SW 1271 (cell line): Measurements from ENCODE around the gene UROC1.

ENCODE experiments used
- DNase-seq, 2 experiments: peaks; one replicate each; lab custom pipeline; 2025; lab: John Stamatoyannopoulos, UW

Gene UROC1

GRCh38 chr3:126460381-126460780 lies 57.2 kb downstream of the UROC1 start:
- no peak for DNase-seq

GRCh38 chr3:126459763-126460127 lies 57.8 kb downstream of the UROC1 start:
- DNase-seq = no peak

- DNase-seq = no peak
Measured at GRCh38 chr3:126459111-126459762, 58.3 kb downstream of the UROC1 start.

GRCh38 chr3:126456766-126457388 lies 60.7 kb downstream of the UROC1 start:
- no peak for DNase-seq

- no peak for DNase-seq
Measured at GRCh38 chr3:126456211-126456610, 61.4 kb downstream of the UROC1 start.

GRCh38 chr3:126454437-126455198 lies 63.0 kb downstream of the UROC1 start:
- no peak for DNase-seq

GRCh38 chr3:126454025-126454424 lies 63.5 kb downstream of the UROC1 start:
- no peak for DNase-seq

GRCh38 chr3:126452213-126452612 lies 65.4 kb downstream of the UROC1 start:
- DNase-seq = no peak

- DNase-seq = no peak
Measured at GRCh38 chr3:126451511-126451910, 66.1 kb downstream of the UROC1 start.

- no peak for DNase-seq
Measured at GRCh38 chr3:126450744-126451143, 66.8 kb downstream of the UROC1 start.

GRCh38 chr3:126450219-126450618 lies 67.4 kb downstream of the UROC1 start:
- DNase-seq = no peak

GRCh38 chr3:126449621-126450051 lies 67.9 kb downstream of the UROC1 start:
- DNase-seq = no peak

- no peak for DNase-seq
Measured at GRCh38 chr3:126448893-126449180, 68.7 kb downstream of the UROC1 start.

GRCh38 chr3:126448136-126448892 lies 69.3 kb downstream of the UROC1 start:
- DNase-seq = no peak

GRCh38 chr3:126447456-126448106 lies 70.0 kb downstream of the UROC1 start:
- DNase-seq = no peak

- no peak for DNase-seq
Measured at GRCh38 chr3:126446791-126447190, 70.8 kb downstream of the UROC1 start.

- no peak for DNase-seq
Measured at GRCh38 chr3:126446301-126446700, 71.3 kb downstream of the UROC1 start.

- no peak for DNase-seq
Measured at GRCh38 chr3:126445506-126445905, 72.1 kb downstream of the UROC1 start.

GRCh38 chr3:126442856-126443242 lies 74.7 kb downstream of the UROC1 start:
- no peak for DNase-seq

- DNase-seq = no peak
Measured at GRCh38 chr3:126442094-126442855, 75.3 kb downstream of the UROC1 start.

- DNase-seq = no peak
Measured at GRCh38 chr3:126441256-126441880, 76.2 kb downstream of the UROC1 start.
